ENCODE measurements around the gene CCDC77. TPM values are rescaled to one million over a fixed set of nuclear protein-coding genes. Genes with fewer than 3 reads are reported as not detected.

Gene CCDC77
- total RNA-seq, 1 experiment from 2014 or later = 12.3 TPM

- TF ChIP-seq ELF1 (IDR thresholded peaks at IDR 0.05; ENCODE audit: borderline replicate concordance, low read depth) (no peak), YY1 (IDR thresholded peaks at IDR 0.05; ENCODE audit: extremely low read depth, insufficient replicate concordance, low read depth, low read length) (no peak), SP1 (IDR thresholded peaks at IDR 0.05; ENCODE audit: low read depth) (no peak), RAD21 (IDR thresholded peaks at IDR 0.05; ENCODE audit: low read depth) (no peak), CEBPB (IDR thresholded peaks at IDR 0.05; ENCODE audit: low read depth) (no peak), JUND (IDR thresholded peaks at IDR 0.05) (no peak), EZH2phosphoT487 (IDR thresholded peaks at IDR 0.05; ENCODE audit: borderline replicate concordance) (no peak), SIN3A (IDR thresholded peaks at IDR 0.05; ENCODE audit: low read depth) (no peak), POLR2A (IDR thresholded peaks at IDR 0.05; ENCODE audit: borderline replicate concordance, extremely low read depth, insufficient read depth, insufficient read length) (no peak), ZNF274 (IDR thresholded peaks at IDR 0.05; ENCODE audit: low read depth, low read length) (no peak), FOSL1 (IDR thresholded peaks at IDR 0.05; ENCODE audit: low read depth) (no peak), REST (IDR thresholded peaks at IDR 0.05; ENCODE audit: low read depth) (no peak), ATF3 (IDR thresholded peaks at IDR 0.05) (no peak), CBX3 (IDR thresholded peaks at IDR 0.05; ENCODE audit: low read depth) (no peak), ZFX (IDR thresholded peaks at IDR 0.05) (no peak), EGR1 (IDR thresholded peaks at IDR 0.05; ENCODE audit: low read depth) (no peak), MAX (IDR thresholded peaks at IDR 0.05) (no peak), SRF (IDR thresholded peaks at IDR 0.05; ENCODE audit: low read depth) (no peak)
- TF ChIP-seq, protein P1, sequence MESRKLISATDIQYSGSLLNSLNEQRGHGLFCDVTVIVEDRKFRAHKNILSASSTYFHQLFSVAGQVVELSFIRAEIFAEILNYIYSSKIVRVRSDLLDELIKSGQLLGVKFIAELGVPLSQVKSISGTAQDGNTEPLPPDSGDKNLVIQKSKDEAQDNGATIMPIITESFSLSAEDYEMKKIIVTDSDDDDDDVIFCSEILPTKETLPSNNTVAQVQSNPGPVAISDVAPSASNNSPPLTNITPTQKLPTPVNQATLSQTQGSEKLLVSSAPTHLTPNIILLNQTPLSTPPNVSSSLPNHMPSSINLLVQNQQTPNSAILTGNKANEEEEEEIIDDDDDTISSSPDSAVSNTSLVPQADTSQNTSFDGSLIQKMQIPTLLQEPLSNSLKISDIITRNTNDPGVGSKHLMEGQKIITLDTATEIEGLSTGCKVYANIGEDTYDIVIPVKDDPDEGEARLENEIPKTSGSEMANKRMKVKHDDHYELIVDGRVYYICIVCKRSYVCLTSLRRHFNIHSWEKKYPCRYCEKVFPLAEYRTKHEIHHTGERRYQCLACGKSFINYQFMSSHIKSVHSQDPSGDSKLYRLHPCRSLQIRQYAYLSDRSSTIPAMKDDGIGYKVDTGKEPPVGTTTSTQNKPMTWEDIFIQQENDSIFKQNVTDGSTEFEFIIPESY (IDR thresholded peaks at IDR 0.05; ENCODE audit: extremely low read depth, insufficient replicate concordance, low read length) = no peak
- no TSS peak for BruUV-seq (replicated peaks)
- H3K79me2 ChIP-seq (ENCODE audit: insufficient read depth, low read length) = no peaks in the 10 kb centered on the region
- H3K9ac ChIP-seq (ENCODE audit: low read length) = no peak overlapping the region
- H3K36me3 ChIP-seq (ENCODE audit: control insufficient read depth in 1 of 2, insufficient read depth in 2 of 2, low read length in 2 of 2) = no peaks in the 10 kb centered on the region
- no peak overlapping the region for H3K27ac ChIP-seq (ENCODE audit: low read depth, low read length)
- H2AFZ ChIP-seq (ENCODE audit: low read depth, low read length, poor library complexity, severe bottlenecking) = no peak overlapping the region
- no peaks in the 10 kb centered on the region for H3K4me1 ChIP-seq (ENCODE audit: control insufficient read depth in 1 of 2, insufficient read depth in 2 of 2, low read length in 2 of 2)
- no peaks in the 10 kb centered on the region for H3K9me3 ChIP-seq (ENCODE audit: control insufficient read depth in 1 of 2, insufficient read depth in 1 of 2, low read depth in 1 of 2, low read length in 2 of 2)
- no peaks in the 10 kb centered on the region for H3K9me2 ChIP-seq (ENCODE audit: insufficient read depth)
- no peak overlapping the region for H3K4me3 ChIP-seq (replicated peaks in 1 of 2; ENCODE audit: low read depth in 1 of 2, low read length in 2 of 2)
- POLR2A ChIA-PET = no interaction called here
- H3K4me2 ChIP-seq (ENCODE audit: low read length) = no peak overlapping the region
- no peaks in the 10 kb centered on the region for H3K27me3 ChIP-seq (ENCODE audit: insufficient read depth, low read length)
- CTCF ChIA-PET = no interaction called here
- DNase-seq (ENCODE audit: low read depth, low spot score) (no peak), ATAC-seq (no peak)
- intact Hi-C loops (cut with micrococcal nuclease) = no loop called here
- no peaks in the 10 kb centered on the region for H4K20me1 ChIP-seq (ENCODE audit: insufficient read depth)
- RAD21 ChIA-PET (ENCODE audit: low non-redundant PET in 1 of 2, low total read pairs in 2 of 2, uncharacterized antibody in 2 of 2, unreplicated experiment in 2 of 2) = no interaction called here
Observed at GRCh38 chr12:449203-449602, 47.8 kb downstream of the CCDC77 start.

Data from HCT116 (cell line).